Measurements from ENCODE around the gene TSPAN9.

DNA sequence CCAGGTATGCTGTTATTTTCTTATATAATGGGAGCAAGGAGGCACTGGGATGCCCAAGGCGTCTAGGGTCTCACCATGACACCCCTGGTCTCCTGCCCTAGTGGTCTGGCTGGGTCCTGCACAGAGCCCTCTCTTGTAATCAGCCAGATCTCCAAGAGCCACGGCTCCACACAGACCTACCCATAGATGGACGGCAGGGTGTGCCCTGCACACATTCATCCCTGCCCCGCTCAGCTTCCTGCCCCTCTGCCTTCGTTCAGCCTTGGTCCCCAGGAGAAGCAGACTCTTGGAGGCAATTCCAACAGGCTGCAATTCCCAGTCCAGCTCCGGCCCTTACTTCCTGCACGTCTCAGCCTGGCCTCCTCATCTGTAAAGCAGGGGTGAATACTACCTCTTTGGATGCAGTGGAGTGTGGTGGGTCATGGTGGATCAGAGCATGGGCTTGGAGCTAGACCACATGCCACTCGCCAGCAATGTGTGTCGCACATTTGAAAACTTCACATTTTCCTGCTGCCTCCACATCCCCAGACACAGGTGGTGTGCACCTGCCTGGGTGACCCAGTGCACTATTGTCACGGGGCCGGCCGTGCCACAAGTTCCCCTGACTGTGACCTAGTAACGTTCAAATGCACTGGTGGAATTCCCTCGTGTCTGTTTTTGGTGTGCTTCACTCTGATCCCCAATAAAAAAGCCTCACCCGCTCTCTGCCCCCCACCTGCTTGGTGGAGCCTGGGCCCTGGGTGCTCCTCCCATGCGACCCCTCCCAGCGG is 242.7 kb downstream of the TSPAN9 start:
- TF ChIP-seq, protein P1, sequence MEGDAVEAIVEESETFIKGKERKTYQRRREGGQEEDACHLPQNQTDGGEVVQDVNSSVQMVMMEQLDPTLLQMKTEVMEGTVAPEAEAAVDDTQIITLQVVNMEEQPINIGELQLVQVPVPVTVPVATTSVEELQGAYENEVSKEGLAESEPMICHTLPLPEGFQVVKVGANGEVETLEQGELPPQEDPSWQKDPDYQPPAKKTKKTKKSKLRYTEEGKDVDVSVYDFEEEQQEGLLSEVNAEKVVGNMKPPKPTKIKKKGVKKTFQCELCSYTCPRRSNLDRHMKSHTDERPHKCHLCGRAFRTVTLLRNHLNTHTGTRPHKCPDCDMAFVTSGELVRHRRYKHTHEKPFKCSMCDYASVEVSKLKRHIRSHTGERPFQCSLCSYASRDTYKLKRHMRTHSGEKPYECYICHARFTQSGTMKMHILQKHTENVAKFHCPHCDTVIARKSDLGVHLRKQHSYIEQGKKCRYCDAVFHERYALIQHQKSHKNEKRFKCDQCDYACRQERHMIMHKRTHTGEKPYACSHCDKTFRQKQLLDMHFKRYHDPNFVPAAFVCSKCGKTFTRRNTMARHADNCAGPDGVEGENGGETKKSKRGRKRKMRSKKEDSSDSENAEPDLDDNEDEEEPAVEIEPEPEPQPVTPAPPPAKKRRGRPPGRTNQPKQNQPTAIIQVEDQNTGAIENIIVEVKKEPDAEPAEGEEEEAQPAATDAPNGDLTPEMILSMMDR (IDR thresholded peaks at IDR 0.05) = no peak
- no peak for TF ChIP-seq POLR2A (IDR thresholded peaks at IDR 0.05)
- no peak for TF ChIP-seq EP300 (IDR thresholded peaks at IDR 0.05)

Data from tibial nerve (tissue), 4 donors.